ENCODE data around the gene ZNF587. TPM values are rescaled to one million over a fixed set of nuclear protein-coding genes. Genes with fewer than 3 reads are reported as not detected.

ZNF587 gene
- total and polyA plus RNA-seq, 2 of the 8 experiments (the other 6 are each of a cell fraction or from before 2014, with no cell fraction given), result 18.1 to 42.1 TPM

- H3K79me1 ChIP-seq (ENCODE audit: low read depth, low read length), result no peaks in the 10 kb centered on the region
- peak overlapping the region; percentile 93 for H3K18ac ChIP-seq (ENCODE audit: extremely low read depth, low read length)
- H3K27ac ChIP-seq (ENCODE audit: low read depth, low read length), result peak overlapping the region; percentile 93
- H3K79me2 ChIP-seq (ENCODE audit: control insufficient read depth in 1 of 2, insufficient read depth in 2 of 2, low read length in 2 of 2), result peaks cover 0 to 2% of the 10 kb centered on the region in 2 experiments; a peak in 1 of 4 replicates
- H3K4me2 ChIP-seq (ENCODE audit: insufficient read depth in 1 of 2, low read depth in 2 of 2, low read length in 2 of 2), result peak overlapping the region; percentile 69 to 99
- no peak overlapping the region for H2AFZ ChIP-seq (ENCODE audit: low read length)
- H2BK15ac ChIP-seq (ENCODE audit: low read length), result no peak overlapping the region; the same call in 1 of the 2 replicates
- peaks cover 10% of the 10 kb centered on the region; the same call in 1 of the 2 replicates for H3K23me2 ChIP-seq (ENCODE audit: low read depth, low read length)
- no peak overlapping the region for H3K4ac ChIP-seq (replicated peaks; ENCODE audit: insufficient read length, low read depth, low read length)
- peak overlapping the region; percentile 77 for H3K56ac ChIP-seq (replicated peaks; ENCODE audit: insufficient read length, low read depth, low read length)
- peak overlapping the region; percentile 49 to 90 (median 74) for H3K4me3 ChIP-seq (ENCODE audit: extremely low read depth in 1 of 4, insufficient read depth in 2 of 4, low read depth in 3 of 4, low read length in 4 of 4)
- peak overlapping the region; percentile 72 to 95 (median 80) for H3K9ac ChIP-seq (replicated peaks in 1 of 4; ENCODE audit: extremely low read depth in 1 of 4, low read depth in 3 of 4, low read length in 3 of 4)
- CTCF ChIA-PET (ENCODE audit: partially characterized antibody), result interaction anchor here (0.5 to 0.8 kb wide), 2 partner anchors 26 to 41 kb away, joined by 3 to 4 read pairs; partner anchors contain the start of gene ZNF587B
- DNase-seq (ENCODE audit: low read depth in 1 of 2, low spot score in 2 of 2) (peak in 1 of 2 experiments; percentile 78), FAIRE-seq (peak; percentile 81)
- no peak overlapping the region for H2BK20ac ChIP-seq (ENCODE audit: low read length)
- POLR2A ChIA-PET (ENCODE audit: partially characterized antibody), result interaction anchor here (0.6 to 4.8 kb wide), 14 partner anchors 8 to 524 kb away, joined by 3 to 36 read pairs (median 6); partner anchors contain the start of genes ZNF460, ZNF552, ZNF586 and ZNF776
- no peaks in the 10 kb centered on the region for H3K27me3 ChIP-seq (replicated peaks in 1 of 4; ENCODE audit: control insufficient read depth in 3 of 4, extremely low read depth in 1 of 4, insufficient read depth in 3 of 4, low read length in 3 of 4)
- H3K23ac ChIP-seq (ENCODE audit: insufficient read length), result no peak overlapping the region
- H2BK12ac ChIP-seq (ENCODE audit: low read depth, low read length), result peak overlapping the region; percentile 90; the same call in 1 of the 2 replicates
- H4K8ac ChIP-seq (ENCODE audit: extremely low read depth, insufficient read depth, low read length), result peak overlapping the region; percentile 72
- H2AK5ac ChIP-seq (ENCODE audit: low read depth, low read length), result peak overlapping the region; percentile 65; the same call in 1 of the 2 replicates
- no peak overlapping the region for H2BK120ac ChIP-seq (replicated peaks; ENCODE audit: low read depth, low read length)
- H3K14ac ChIP-seq (ENCODE audit: insufficient read length), result no peak overlapping the region
- H3K4me1 ChIP-seq (replicated peaks in 1 of 4; ENCODE audit: control insufficient read depth in 3 of 4, insufficient read depth in 4 of 4, low read length in 3 of 4), result peaks cover 7 to 23% (median 14%) of the 10 kb centered on the region in 4 experiments
- WGBS, 2 experiments (ENCODE audit: extremely low coverage in 1 of 2, insufficient coverage in 1 of 2, insufficient read length in 1 of 2, insufficient replicate concordance in 2 of 2, low coverage in 1 of 2, low lambda C conversion rate in 2 of 2, missing lambda C conversion rate in 1 of 2), result 4% methylated on average over 14 of the region's 19 CpGs; no CpG with 5 or more reads in 1 of the 2 experiments
- H3K36me3 ChIP-seq (ENCODE audit: control insufficient read depth in 2 of 4, insufficient read depth in 4 of 4, low read length in 3 of 4), result peaks cover 0 to 15% (median 9%) of the 10 kb centered on the region in 4 experiments; a peak in 5 of 8 replicates
- peak overlapping the region; percentile 22 for H4K91ac ChIP-seq (replicated peaks; ENCODE audit: insufficient read length, low read length)
- H3K9me3 ChIP-seq (ENCODE audit: insufficient read depth in 2 of 2, low read depth in 1 of 2, low read length in 1 of 2), result no peaks in the 10 kb centered on the region
- peak overlapping the region; percentile 94 for H2BK5ac ChIP-seq (ENCODE audit: low read depth, low read length)
- H4K20me1 ChIP-seq (replicated peaks in 1 of 2; ENCODE audit: control insufficient read depth in 1 of 2, insufficient read depth in 2 of 2, low read length in 2 of 2), result peaks cover 0 to 2% of the 10 kb centered on the region in 2 experiments
- peak overlapping the region; percentile 91 for H4K5ac ChIP-seq (ENCODE audit: insufficient read length, low read depth, low read length)
- peak; percentile 33 for TF ChIP-seq TAF7 (optimal IDR thresholded peaks at IDR 0.05; ENCODE audit: borderline replicate concordance, low read depth, low read length)
- TF ChIP-seq EP300 (IDR thresholded peaks at IDR 0.05; ENCODE audit: borderline replicate concordance in 1 of 2, low read depth in 2 of 2, low read length in 2 of 2), result peak in 1 of 2 experiments; percentile 70; a peak in 1 of 3 replicates
- TF ChIP-seq POLR2A (IDR thresholded peaks at IDR 0.05; ENCODE audit: control extremely low read depth in 1 of 2, low read depth in 2 of 2, low read length in 2 of 2), result peak in 1 of 2 experiments; percentile 72
- no peak for TF ChIP-seq CBX5 (IDR thresholded peaks at IDR 0.05; ENCODE audit: low read depth, low read length)
- no peak for TF ChIP-seq RAD21 (IDR thresholded peaks at IDR 0.05 in 1 of 2, conservative IDR thresholded peaks at IDR 0.05 in 1 of 2; ENCODE audit: low read depth in 2 of 2, low read length in 2 of 2)
- peak; percentile 50; the same call in 1 of the 2 replicates for TF ChIP-seq PHF8 (conservative IDR thresholded peaks at IDR 0.05; ENCODE audit: low read depth, low read length)
- no peak for TF ChIP-seq CTBP2 (IDR thresholded peaks at IDR 0.05; ENCODE audit: borderline replicate concordance, insufficient read depth, insufficient read length, low read length)
- 0 out of 2 replicates have a peak, but pooled peaks have one; percentile 3 for TF ChIP-seq SIX5 (IDR thresholded peaks at IDR 0.05; ENCODE audit: low read depth, low read length)
- TF ChIP-seq RBBP5 (IDR thresholded peaks at IDR 0.05; ENCODE audit: borderline replicate concordance, low read depth, low read length), result peak; percentile 3; the same call in 1 of the 2 replicates
- TF ChIP-seq CEBPB (IDR thresholded peaks at IDR 0.05; ENCODE audit: low read depth, low read length), result no peak
Measured at GRCh38 chr19:57803594-57804325, 45.9 kb upstream of the ZNF587 start.

Data from H1 (cell line).